Subcutaneous adipose tissue (tissue), 4 donors: ENCODE data around the gene SDCCAG8. TPM values are rescaled to one million over a fixed set of nuclear protein-coding genes. Genes with fewer than 3 reads are reported as not detected.

ENCODE experiments used
- small RNA-seq: library from RNA; depleted of rRNA; stranded (forward); fragments of <200 nt; gene quantifications from one replicate; pipeline ENCODE3, GENCODE V24; 2016
- total RNA-seq, 4 donors: library from RNA; depleted of rRNA; stranded (reverse); fragments of >200 nt; gene quantifications; one replicate each; pipeline ENCODE4 v1.1.0, GENCODE V29; 2016
- TF ChIP-seq, protein P1 (sequence below): fragments of 450-650 bp; IDR thresholded peaks from one replicate; pipeline ENCODE4 v1.5.1; 2016; ENCODE audit warnings: low read depth, mild to moderate bottlenecking, control low read depth, antibody characterized with exemption, moderate library complexity

The SDCCAG8 gene
- total RNA-seq, 4 donors from 2014 or later, result 44.6 to 74.5 (median 51.9) TPM

DNA sequence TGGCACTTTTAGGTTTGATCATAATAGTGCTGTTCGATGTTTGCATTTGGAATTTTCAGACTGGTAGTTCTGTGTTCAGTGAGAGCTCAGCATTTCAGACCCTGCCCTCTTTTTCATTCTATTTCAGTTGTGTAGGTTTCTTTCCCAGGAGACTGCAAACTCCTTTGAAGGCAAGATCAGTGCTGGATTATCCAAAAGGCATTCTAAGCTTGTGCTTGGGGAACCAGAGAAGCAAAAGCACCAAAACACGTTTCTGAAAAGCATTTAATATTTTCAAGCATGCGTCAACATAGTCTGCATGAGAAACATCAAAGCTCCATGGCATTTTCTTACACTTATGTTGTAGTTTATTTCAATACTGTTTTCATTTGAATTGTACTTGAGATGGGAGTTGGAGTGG is 292.1 kb downstream of the SDCCAG8 start:
- TF ChIP-seq, protein P1, sequence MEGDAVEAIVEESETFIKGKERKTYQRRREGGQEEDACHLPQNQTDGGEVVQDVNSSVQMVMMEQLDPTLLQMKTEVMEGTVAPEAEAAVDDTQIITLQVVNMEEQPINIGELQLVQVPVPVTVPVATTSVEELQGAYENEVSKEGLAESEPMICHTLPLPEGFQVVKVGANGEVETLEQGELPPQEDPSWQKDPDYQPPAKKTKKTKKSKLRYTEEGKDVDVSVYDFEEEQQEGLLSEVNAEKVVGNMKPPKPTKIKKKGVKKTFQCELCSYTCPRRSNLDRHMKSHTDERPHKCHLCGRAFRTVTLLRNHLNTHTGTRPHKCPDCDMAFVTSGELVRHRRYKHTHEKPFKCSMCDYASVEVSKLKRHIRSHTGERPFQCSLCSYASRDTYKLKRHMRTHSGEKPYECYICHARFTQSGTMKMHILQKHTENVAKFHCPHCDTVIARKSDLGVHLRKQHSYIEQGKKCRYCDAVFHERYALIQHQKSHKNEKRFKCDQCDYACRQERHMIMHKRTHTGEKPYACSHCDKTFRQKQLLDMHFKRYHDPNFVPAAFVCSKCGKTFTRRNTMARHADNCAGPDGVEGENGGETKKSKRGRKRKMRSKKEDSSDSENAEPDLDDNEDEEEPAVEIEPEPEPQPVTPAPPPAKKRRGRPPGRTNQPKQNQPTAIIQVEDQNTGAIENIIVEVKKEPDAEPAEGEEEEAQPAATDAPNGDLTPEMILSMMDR, result no peak

DNA sequence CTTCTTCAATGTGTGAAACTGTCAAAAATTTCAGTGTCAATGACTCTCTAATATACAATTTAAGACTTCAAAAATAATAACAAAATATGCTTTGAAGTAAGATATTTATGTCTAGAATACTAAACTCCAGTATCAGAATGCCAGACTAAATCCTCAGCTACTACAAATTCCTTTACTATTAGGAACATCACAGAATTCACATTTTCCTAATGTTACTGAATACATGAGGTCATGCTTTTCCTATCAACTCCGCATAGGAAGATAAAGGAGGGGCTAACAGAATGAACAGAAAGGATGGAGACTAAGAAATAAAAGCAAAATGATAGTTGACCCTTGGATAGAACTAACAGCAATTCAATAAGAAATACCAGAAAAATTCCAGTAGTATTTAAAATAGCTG is 292.7 kb downstream of the SDCCAG8 start:
- TF ChIP-seq, protein P1, result no peak

DNA sequence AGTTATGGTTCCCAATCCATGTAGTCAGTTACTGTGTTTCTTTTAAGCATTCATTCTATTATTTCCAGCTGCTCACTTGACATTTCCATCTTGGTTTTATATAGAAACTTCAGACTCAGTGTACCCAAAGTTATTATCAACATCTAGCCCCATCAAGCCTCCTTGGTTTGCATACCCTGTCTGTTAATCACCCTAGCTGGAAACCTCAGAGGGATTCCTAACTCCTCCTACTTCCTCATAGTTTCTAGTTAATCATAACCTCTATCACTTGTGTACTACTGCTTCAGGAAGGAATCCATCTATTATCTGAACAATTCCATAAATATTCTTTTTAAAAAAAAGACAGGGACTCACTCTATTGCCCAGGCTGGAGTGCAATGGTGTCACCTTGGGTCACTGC is 293.3 kb downstream of the SDCCAG8 start:
- TF ChIP-seq, protein P1, result no peak

Small RNA genes lying within 50 kb of the gene (small RNA-seq; reads per million reads assigned to genes)
- gene MIR4677, result 2.9 reads per million, percentile 57 among the genes with 10 or more reads in this experiment

Other genes starting within 250 kb of the SDCCAG8 start
- gene CEP170, start 760 bp upstream of the SDCCAG8 start, total RNA-seq, result 100 to 1,000 TPM in 1 of 4 donors, 10 to 100 TPM in 3; 49.7 to 136 (median 64.0) TPM